Lower lobe of right lung (tissue), 2 donors: ENCODE results near the gene RMDN3. TPM values are rescaled to one million over a fixed set of nuclear protein-coding genes. Genes with fewer than 3 reads are reported as not detected.

Source experiments
- ATAC-seq, 2 donors: fragments of 200-7000 bp; cut with Tn5 transposase; one replicate each; pipeline ENCODE4 v1.9.1; 2020 to 2022; ENCODE audit warnings: mild to moderate bottlenecking in 2 of 2, moderate library complexity in 2 of 2
- DNase-seq: peaks from one replicate; pipeline ENCODE4 v3.0.0-alpha.2; 2020
- H3K27ac ChIP-seq: fragments of 200-600 bp; one replicate; pipeline ENCODE4 v1.8.0; 2022
- H3K27me3 ChIP-seq: fragments of 200-600 bp; one replicate; pipeline ENCODE4 v1.8.0; 2022; ENCODE audit warnings: low read depth
- H3K36me3 ChIP-seq: fragments of 200-600 bp; one replicate; pipeline ENCODE4 v1.8.0; 2022; ENCODE audit warnings: mild to moderate bottlenecking
- H3K4me1 ChIP-seq: fragments of 200-600 bp; one replicate; pipeline ENCODE4 v1.8.0; 2022
- H3K4me3 ChIP-seq: fragments of 200-600 bp; one replicate; pipeline ENCODE4 v1.8.0; 2022; ENCODE audit warnings: mild to moderate bottlenecking
- H3K9me3 ChIP-seq: fragments of 200-600 bp; one replicate; pipeline ENCODE4 v1.8.0; 2022
- CTCF ChIP-seq: fragments of 200-600 bp; IDR thresholded peaks from one replicate; pipeline ENCODE4 v1.8.0; 2022; ENCODE audit warnings: antibody characterized with exemption, mild to moderate bottlenecking
- intact Hi-C: fragments of 100-400 bp; cut with DNase I; formaldehyde crosslinking; loops from one replicate; pipeline ENCODE4 v1.11.0; 2022
- total RNA-seq: library from RNA; stranded (reverse); fragmentation: NEBNext Ultra II Directional; extraction: Animal tissue kit (Norgen Biotek cat#: 25700); gene quantifications from one replicate; pipeline ENCODE4 v1.2.1, GENCODE V29; 2021
- donor health status: DM: no; HTN: yes; CAD: no; lungs with severe emphysema.

Gene RMDN3
- total RNA-seq, 1 donor from 2014 or later = 101 TPM

GRCh38 chr15:40768521-40769273 lies 13.6 kb upstream of the RMDN3 start:
- Histone ChIP-seq H3K4me3 (no peak overlapping the region), H3K4me1 (peaks cover 58% of the 10 kb centered on the region), H3K36me3 (peaks cover 64% of the 10 kb centered on the region), H3K27ac (peak overlapping the region; percentile 70), H3K27me3 (no peaks in the 10 kb centered on the region), H3K9me3 (no peaks in the 10 kb centered on the region)
- DNase-seq (peak; percentile 45), ATAC-seq (peak in 1 of 2 donors; percentile 0)
- intact Hi-C loops = no loop called here
- TF ChIP-seq CTCF = no peak

- no peaks in the 10 kb centered on the region for H3K27me3 ChIP-seq
- DNase-seq = peak; percentile 30
- intact Hi-C loops = no loop called here
- TF ChIP-seq CTCF = no peak
- H3K9me3 ChIP-seq = no peaks in the 10 kb centered on the region
- H3K4me3 ChIP-seq = no peak overlapping the region
- peaks cover 57% of the 10 kb centered on the region for H3K36me3 ChIP-seq
- H3K4me1 ChIP-seq = peaks cover 65% of the 10 kb centered on the region
- peak overlapping the region; percentile 70 for H3K27ac ChIP-seq
- no peak for ATAC-seq
Measured at GRCh38 chr15:40767838-40768500, 12.9 kb upstream of the RMDN3 start.

- TF ChIP-seq CTCF = no peak
- no peak for ATAC-seq
- Histone ChIP-seq H3K9me3 (no peaks in the 10 kb centered on the region), H3K27me3 (no peaks in the 10 kb centered on the region), H3K4me1 (peaks cover 71% of the 10 kb centered on the region), H3K36me3 (peaks cover 49% of the 10 kb centered on the region), H3K27ac (no peak overlapping the region), H3K4me3 (no peak overlapping the region)
- peak; percentile 39 for DNase-seq
- intact Hi-C loops = no loop called here
Measured at GRCh38 chr15:40766906-40767837, 12.1 kb upstream of the RMDN3 start.

- H3K4me3 ChIP-seq = no peak overlapping the region
- H3K4me1 ChIP-seq = peaks cover 71% of the 10 kb centered on the region
- intact Hi-C loops = no loop called here
- no peak overlapping the region for H3K27ac ChIP-seq
- DNase-seq = peak; percentile 31
- no peaks in the 10 kb centered on the region for H3K27me3 ChIP-seq
- no peak for TF ChIP-seq CTCF
- no peak for ATAC-seq
- no peaks in the 10 kb centered on the region for H3K9me3 ChIP-seq
- H3K36me3 ChIP-seq = peaks cover 41% of the 10 kb centered on the region
Measured at GRCh38 chr15:40766194-40766815, 11.3 kb upstream of the RMDN3 start.

- Histone ChIP-seq H3K27ac (peak overlapping the region; percentile 89), H3K36me3 (peaks cover 30% of the 10 kb centered on the region), H3K9me3 (no peaks in the 10 kb centered on the region), H3K27me3 (no peaks in the 10 kb centered on the region), H3K4me1 (peaks cover 59% of the 10 kb centered on the region), H3K4me3 (peak overlapping the region; percentile 75)
- intact Hi-C loops = no loop called here
- ATAC-seq (peak; percentile 4 to 55), DNase-seq (no peak)
- no peak for TF ChIP-seq CTCF
Measured at GRCh38 chr15:40764629-40765103, 9.6 kb upstream of the RMDN3 start.
